K562 (cell line): ENCODE measurements around the gene PAPSS2. TPM values are rescaled to one million over a fixed set of nuclear protein-coding genes. Genes with fewer than 3 reads are reported as not detected.
A peak's percentile ranks its signal among the peaks of the same experiment; 100 is the strongest.

Experiments used
- ARID4B ChIP-seq: sonication (generic); formaldehyde crosslinking; IDR thresholded peaks from 2 replicates; pipeline ENCODE4 v1.8.0; 2022; ENCODE audit warnings: mild to moderate bottlenecking, missing genetic modification reagents
- NFRKB ChIP-seq: fragments of 450-650 bp; IDR thresholded peaks from 2 replicates; pipeline ENCODE4 v1.6.1; 2016; ENCODE audit warnings: low read depth
- STAT5A ChIP-seq: IDR thresholded peaks from 2 replicates; pipeline ENCODE4 v1.6.1; 2012; ENCODE audit warnings: low read length, inconsistent platforms, borderline replicate concordance
- TCF7 ChIP-seq: sonication (generic); IDR thresholded peaks from 2 replicates; pipeline ENCODE4 v1.6.1; 2016; ENCODE audit warnings: antibody characterized with exemption, borderline replicate concordance
- VEZF1 ChIP-seq: fragments of 200-800 bp; sonication (Bioruptor generic); IDR thresholded peaks from 2 replicates; pipeline ENCODE4 v1.6.1; 2017; ENCODE audit warnings: missing genetic modification characterization, missing compliant biosample characterization
- YBX1 ChIP-seq: fragments of 450-650 bp; IDR thresholded peaks from 2 replicates; pipeline ENCODE4 v1.7.1; 2016; ENCODE audit warnings: mild to moderate bottlenecking
- polyA plus RNA-seq, 8 experiments: library from polyadenylated mRNA; depleted of rRNA in 4 of 8; stranded (reverse) in 5 of 8; unstranded in 3 of 8; fragments of >200 nt; fragmentation: Nextera tagmentation in 2 of 8; fragmentation: Illumina TruSeq in 1 of 8; extraction: Ambion mirVana in 2 of 8; extraction: Trizol in 1 of 8; gene quantifications; 2 replicates each; pipeline versions ENCODE4 v1.2.1 to v1.2.3, GENCODE V29; 2011 to 2014; ENCODE audit warnings: inconsistent platforms in 1 of 8, missing spikeins in 1 of 8
- total RNA-seq, 7 experiments: library from RNA; depleted of rRNA in 6 of 7; stranded (reverse); fragments of >200 nt in 6 of 7; fragmentation: Illumina TruSeq in 2 of 7; extraction: Trizol in 2 of 7; gene quantifications; 2 replicates each; pipeline versions ENCODE4 v1.2.1 to v1.2.3, GENCODE V29; 2011 to 2021; ENCODE audit warnings: low replicate concordance in 1 of 7

The PAPSS2 gene
- total and polyA plus RNA-seq, 9 of the 15 experiments (the other 6 are each of a cell fraction or from before 2014, with no cell fraction given): 0.01 to 0.29 TPM; not detected in 7

GRCh38 chr10:87650838-87651589 is 8.7 kb upstream of the PAPSS2 start (continued):
- no peak for TF ChIP-seq ARID4B
- TF ChIP-seq YBX1: no peak
- no peak for TF ChIP-seq VEZF1 (CRISPR knock-in tag)
- no peak for TF ChIP-seq NFRKB
- TF ChIP-seq TCF7: no peak
- peak; percentile 39; the same call in 1 of the 2 replicates for TF ChIP-seq STAT5A
